ENCODE data around the gene NKX2-8.
"Not testable (repeated sequence)": the region's sequence is repeated elsewhere in the genome, so short reads cannot be mapped to it uniquely, and the experiment has no call there.

Gene NKX2-8

DNA sequence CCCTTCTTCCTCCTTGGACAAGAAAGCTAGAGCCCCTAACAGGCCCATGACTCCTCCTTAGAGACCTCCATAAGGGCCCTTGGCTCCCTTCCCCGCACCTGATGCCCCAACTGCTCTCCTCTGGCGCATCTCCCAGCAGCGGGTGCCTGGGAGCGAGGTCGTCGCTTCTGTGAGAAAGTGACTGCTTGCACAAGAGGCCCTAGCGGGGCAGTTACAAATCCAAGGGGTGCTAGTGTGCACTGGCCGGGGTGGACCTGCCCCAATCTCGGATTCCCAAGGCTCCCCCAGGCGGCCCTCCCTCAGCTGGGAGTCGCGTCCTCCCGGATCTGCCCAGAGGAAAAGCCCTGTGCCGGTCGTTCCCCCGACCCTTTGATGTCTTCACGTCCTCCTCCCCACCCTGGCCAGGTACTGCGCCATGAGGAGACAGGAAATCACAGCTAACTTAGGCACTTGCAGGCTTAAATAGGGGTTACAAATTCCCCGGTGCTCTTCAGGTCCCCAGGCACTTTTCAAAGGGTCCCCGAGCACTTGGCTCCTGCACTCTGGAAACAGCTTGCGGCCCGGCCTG lies 2.8 kb downstream of the NKX2-8 start:
- no peak for DNase-seq

DNA sequence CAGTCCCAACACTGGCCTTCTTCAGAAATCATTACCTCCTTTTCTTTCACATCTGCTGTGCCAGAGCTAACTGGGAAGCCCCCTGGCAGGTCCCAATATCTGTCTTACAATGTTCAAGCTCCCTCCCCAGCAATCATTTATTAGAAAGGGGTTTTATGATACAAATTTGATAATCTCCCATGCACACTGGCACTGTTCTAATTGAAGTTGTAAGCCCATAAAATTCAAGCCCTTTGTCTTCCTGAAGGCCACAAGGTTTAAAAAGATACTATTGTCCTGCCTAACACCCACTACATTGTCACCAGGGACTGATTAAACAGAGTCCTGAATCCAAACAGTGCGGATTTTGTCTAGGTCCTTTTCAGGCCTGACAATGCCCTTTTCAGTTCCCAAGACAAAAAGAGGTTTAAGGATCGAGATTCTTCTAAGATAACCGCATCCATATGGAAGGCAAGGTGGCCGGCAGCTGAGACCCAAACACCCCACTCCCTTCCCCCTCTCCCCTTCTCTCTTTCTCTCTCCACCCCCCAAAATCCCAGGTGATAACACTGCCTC lies 3.3 kb downstream of the NKX2-8 start:
- DNase-seq, result no peak

GRCh38 chr14:36570065-36570464 lies 12.3 kb downstream of the NKX2-8 start:
- no peak for DNase-seq

GRCh38 chr14:36556811-36557433 lies 25.5 kb downstream of the NKX2-8 start:
- peak; percentile 25 for DNase-seq

DNA sequence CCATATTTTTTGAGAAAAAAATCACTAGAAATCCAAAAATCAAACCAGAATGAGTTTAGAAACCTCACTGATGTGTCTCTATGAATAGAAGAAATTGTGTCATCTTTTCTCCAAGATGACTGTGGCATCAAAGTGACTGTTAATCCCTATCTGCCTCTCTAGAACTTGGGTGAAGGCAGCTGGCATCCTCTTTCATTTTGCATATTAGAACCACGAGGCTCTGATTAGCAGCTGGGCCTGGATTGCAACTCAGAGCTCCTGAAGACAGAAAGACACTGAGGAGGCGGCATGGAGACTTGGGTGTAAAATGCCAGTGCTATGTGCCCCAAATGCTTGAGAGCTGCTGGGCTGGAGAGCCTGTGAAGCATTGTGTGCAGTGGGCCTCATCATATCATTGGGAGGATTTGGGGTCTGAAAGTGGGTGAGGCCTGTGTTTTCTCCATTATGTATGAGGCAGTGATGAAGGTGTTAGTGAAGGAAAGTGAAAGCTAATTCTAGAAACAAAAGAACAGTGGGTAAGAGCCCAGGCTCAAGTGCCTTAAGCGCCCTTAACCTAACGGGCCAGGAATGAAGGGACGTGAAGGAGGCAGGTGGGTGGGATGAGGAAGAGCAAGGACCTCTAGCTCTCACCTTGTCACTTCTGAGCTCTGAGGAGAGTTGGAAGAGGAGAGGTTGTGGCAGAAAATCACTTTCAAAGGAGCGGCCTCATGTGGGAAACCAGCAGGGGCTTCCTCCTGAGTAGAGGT lies 26.2 kb downstream of the NKX2-8 start:
- no peak for DNase-seq

DNA sequence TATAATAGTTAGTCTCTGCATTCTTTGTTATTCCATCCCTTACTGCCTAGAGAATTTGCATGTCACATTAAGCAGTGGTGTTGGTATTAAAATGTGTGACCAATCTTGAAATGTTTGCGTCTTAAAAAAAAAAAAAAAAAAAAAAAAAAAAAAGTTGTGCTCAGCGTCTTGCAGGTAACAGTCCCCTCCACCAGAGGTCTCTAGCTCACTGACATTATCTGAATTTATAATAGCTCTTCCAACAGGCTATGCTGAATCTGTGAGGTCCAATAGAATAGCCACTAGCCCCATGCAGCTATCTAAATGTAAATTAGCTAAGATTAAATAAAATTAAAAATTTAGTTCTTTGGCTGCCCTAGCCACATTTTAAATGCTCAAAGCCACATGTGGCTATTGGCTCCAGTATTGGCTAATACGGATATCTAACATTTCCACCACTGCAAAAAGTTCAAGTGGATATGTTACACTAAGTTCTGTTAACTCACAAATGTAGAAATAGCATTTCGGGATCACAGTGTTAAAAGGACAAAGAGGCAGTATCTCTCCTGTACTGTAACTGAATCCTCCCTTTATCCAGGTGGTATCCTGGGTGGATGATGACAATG lies 28.7 kb downstream of the NKX2-8 start:
- no peak for DNase-seq

GRCh38 chr14:36550899-36551298 lies 31.5 kb downstream of the NKX2-8 start:
- no peak for DNase-seq

GRCh38 chr14:36544280-36544679 lies 38.1 kb downstream of the NKX2-8 start:
- DNase-seq, result not testable (repeated sequence)

DNA sequence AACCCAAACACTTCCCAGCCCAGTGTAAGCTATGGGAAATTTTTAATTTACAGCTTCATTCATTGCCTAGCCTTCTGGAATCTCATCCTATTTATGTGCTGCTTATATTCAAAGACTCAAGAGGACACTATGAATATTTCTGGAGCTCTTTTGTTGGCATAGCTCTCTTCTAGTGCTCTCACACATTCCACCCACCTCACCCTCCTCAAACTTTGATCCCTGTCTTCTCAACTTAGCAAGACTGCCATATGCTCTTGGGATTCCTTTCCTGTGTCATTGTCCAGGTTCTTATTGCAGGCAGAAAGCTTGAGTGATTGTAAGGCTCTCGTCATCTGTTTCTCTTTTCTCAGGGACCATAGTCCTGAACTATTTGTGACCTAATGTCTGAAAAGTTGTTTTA lies 44.4 kb downstream of the NKX2-8 start:
- no peak for DNase-seq
